ENCODE measurements around the gene ADAMTS2.

ADAMTS2 gene

DNA sequence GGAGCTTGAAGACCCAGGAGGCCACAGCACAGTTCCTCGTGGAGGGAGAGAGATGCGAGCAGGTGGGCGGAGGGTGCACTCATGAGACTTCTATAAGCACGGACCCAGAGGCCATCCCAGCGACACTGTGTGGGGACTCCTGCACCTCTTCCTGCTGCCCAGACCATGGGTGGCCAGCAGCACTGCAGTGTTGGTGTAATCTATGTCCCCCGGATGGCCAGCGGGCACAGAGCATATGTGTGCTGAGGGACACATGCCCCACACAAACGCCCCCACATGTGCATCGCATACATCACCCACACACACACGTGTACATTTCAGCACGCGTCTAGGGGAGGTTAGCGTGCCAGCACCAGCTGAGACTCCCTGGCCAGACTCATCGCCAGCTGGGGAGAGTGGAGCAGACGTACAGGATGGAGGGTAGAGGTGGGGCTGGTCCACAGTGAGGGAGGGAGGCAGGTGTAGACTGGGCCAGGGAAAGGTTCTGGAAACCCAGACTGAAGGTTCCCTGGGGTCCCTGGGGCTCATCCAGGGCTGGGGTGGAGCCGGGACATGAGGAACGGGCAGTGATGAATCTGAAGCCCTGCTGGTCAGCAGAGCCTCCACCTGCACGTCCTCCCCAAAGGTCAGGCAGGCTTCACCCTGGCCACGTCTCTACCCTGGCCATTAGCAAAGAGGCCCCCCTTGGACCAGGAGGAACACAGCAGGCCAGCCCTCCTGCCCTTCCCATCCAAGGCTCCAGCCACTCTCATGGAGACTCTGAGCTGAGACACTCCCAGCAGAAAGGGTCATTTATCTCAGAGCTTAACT is 27.6 kb downstream of the ADAMTS2 start:
- Histone ChIP-seq H3K9me3 (ENCODE audit: control insufficient read depth, insufficient read depth, low read length) (no peaks in the 10 kb centered on the region), H3K4me3 (ENCODE audit: low read depth, low read length) (no peak overlapping the region), H3K4me1 (ENCODE audit: control insufficient read depth, insufficient read depth, low read length) (no peaks in the 10 kb centered on the region), H3K27me3 (ENCODE audit: control insufficient read depth, insufficient read depth, low read length) (no peaks in the 10 kb centered on the region), H3K9ac (ENCODE audit: low read depth, low read length) (no peak overlapping the region), H3K36me3 (ENCODE audit: control insufficient read depth, insufficient read depth, low read length) (no peaks in the 10 kb centered on the region)

DNA sequence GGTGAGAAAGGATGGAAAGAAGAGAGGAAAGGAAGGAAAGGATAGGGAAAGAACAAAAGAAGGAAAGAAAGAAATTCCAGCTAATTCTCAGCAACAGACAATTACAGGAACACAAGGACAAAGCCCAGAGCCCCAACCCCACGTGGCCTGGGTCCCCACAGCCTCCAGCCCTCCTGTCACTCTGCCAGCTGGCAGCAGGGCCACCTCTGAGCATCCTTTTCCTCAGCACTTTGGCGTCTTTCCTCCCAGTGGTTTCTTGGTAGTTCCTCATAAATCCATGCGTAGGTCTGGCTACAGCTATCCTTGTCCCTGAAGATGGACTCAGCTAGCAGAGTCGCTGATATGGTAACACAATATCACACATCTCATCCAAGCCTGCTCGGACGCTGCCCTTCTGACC is 28.3 kb downstream of the ADAMTS2 start:
- Histone ChIP-seq H3K9ac (ENCODE audit: low read depth, low read length) (no peak overlapping the region), H3K27me3 (ENCODE audit: control insufficient read depth, insufficient read depth, low read length) (no peaks in the 10 kb centered on the region), H3K36me3 (ENCODE audit: control insufficient read depth, insufficient read depth, low read length) (no peaks in the 10 kb centered on the region), H3K9me3 (ENCODE audit: control insufficient read depth, insufficient read depth, low read length) (no peaks in the 10 kb centered on the region), H3K4me1 (ENCODE audit: control insufficient read depth, insufficient read depth, low read length) (no peaks in the 10 kb centered on the region), H3K4me3 (ENCODE audit: low read depth, low read length) (no peak overlapping the region)

DNA sequence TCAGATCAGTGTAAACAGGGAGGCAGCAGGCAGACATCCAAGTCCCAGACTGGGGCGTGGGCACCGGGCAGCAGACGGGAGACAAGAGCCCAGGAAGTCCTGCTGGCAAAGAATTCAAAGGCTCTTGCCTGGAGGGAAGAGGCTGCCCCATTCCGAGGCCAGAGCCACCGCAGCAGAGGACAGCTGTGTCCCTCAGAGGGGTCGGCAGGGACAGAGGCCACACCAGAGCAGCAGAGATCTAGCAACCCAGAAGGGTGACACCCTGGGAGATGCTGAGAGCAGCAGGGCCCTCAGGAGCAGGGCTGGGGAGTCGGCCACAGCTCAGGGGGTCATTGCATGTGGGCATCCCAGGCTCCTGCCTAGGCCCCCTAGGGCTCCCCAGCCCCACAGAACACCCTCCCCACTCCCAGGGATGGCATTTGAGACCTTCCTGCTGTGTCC is 29.1 kb downstream of the ADAMTS2 start:
- Histone ChIP-seq H3K9ac (ENCODE audit: low read depth, low read length) (no peak overlapping the region), H3K9me3 (ENCODE audit: control insufficient read depth, insufficient read depth, low read length) (no peaks in the 10 kb centered on the region), H3K4me3 (ENCODE audit: low read depth, low read length) (no peak overlapping the region), H3K4me1 (ENCODE audit: control insufficient read depth, insufficient read depth, low read length) (no peaks in the 10 kb centered on the region), H3K36me3 (ENCODE audit: control insufficient read depth, insufficient read depth, low read length) (no peaks in the 10 kb centered on the region), H3K27me3 (ENCODE audit: control insufficient read depth, insufficient read depth, low read length) (no peaks in the 10 kb centered on the region)

DNA sequence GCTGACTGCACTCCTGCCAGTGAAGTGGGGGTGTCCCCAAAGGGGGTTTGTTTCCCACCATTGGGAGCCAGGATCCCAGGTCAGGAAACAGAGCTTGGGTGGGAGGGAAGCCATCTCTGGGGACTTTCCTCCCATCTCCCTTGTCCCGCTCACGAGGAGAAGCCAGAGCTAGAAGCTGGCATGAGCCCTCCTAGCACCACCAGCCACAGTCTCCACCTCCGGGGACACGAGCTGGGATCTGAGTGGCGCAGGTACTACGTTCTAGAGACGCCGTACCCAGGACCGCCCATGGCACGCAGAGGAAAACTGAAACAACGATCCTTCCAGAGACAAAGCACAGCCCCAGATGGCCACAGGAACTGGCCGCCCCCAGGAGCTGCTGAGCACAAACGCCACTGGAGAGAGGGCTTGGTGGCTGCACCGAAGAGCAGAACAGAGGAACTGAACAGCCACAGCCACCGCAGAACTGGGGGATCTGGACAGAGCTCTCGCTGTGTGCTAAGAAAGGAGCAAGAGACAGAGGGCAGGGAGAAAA is 29.8 kb downstream of the ADAMTS2 start:
- Histone ChIP-seq H3K9me3 (ENCODE audit: control insufficient read depth, insufficient read depth, low read length) (no peaks in the 10 kb centered on the region), H3K4me1 (ENCODE audit: control insufficient read depth, insufficient read depth, low read length) (no peaks in the 10 kb centered on the region), H3K4me3 (ENCODE audit: low read depth, low read length) (no peak overlapping the region), H3K27me3 (ENCODE audit: control insufficient read depth, insufficient read depth, low read length) (no peaks in the 10 kb centered on the region), H3K36me3 (ENCODE audit: control insufficient read depth, insufficient read depth, low read length) (no peaks in the 10 kb centered on the region), H3K9ac (ENCODE audit: low read depth, low read length) (no peak overlapping the region)

DNA sequence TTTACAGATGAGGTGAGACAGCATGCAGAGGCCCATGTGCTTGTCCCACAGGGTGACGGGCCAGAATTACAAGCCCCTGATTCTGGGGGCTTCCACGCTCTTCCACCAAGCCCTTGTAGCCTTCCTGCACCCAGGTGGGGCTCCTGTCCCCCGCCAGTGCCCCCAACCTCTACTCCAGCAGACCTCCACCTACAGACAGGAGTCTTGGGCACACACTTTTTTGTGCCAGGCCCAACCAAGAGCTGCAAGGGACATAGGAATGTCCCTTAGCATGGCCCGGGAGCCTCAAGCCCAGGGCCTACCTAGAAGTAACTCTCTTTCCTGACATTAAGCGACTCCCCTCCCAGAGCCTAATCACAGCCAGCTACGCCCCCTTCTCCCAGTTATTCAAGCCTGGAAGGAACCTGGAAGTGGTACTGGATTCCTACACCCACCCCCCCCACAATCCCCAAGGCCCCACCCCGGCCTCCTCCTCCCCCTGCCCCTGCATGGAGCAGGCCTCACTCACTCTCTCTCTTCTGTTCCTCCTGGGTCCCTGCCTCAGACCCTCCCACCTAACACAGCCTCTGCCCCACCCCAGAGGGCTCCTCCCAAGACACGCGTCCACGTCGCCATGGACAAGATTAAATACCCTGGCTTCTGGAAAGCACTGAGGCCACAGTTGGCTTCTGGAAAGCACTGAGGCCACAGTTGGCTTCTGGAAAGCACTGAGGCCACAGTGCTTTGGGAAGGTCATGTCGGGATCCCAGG is 30.5 kb downstream of the ADAMTS2 start:
- no peaks in the 10 kb centered on the region for H3K36me3 ChIP-seq (ENCODE audit: control insufficient read depth, insufficient read depth, low read length)
- no peaks in the 10 kb centered on the region for H3K9me3 ChIP-seq (ENCODE audit: control insufficient read depth, insufficient read depth, low read length)
- H3K4me1 ChIP-seq (ENCODE audit: control insufficient read depth, insufficient read depth, low read length): no peaks in the 10 kb centered on the region
- H3K4me3 ChIP-seq (ENCODE audit: low read depth, low read length): no peak overlapping the region
- H3K27me3 ChIP-seq (ENCODE audit: control insufficient read depth, insufficient read depth, low read length): no peaks in the 10 kb centered on the region
- H3K9ac ChIP-seq (ENCODE audit: low read depth, low read length): no peak overlapping the region

DNA sequence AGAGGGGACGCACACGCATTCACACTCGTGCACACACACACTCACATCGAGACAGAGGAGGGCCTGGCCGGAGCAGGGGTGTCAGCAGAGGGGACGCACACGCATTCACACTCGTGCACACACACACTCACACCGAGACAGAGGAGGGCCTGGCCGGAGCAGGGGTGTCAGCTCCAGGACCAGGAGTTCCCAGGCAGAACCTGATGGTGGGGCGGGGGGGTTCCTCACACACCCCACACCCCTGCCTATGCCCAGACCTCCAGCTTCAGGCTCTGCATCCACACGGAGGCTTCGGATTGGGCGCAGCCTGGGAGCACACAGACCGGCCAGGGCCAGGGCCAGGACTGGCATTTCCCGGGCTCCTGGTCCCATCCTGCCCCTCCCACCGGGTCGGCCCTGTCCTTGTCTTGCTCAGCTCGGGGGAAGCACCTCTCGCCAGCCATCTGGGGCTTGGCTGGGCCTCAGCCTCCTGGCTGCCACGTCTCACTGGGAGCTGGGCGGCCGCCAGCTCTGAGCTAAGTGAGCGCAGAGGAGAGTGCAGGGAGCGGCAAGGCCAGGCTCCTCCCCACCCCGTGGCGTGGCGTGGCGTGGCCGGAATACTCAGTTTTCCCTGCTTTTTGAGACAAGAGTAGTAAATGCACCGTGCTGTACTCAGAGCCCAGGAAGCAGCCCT is 31.3 kb downstream of the ADAMTS2 start:
- no peaks in the 10 kb centered on the region for H3K9me3 ChIP-seq (ENCODE audit: control insufficient read depth, insufficient read depth, low read length)
- no peak overlapping the region for H3K4me3 ChIP-seq (ENCODE audit: low read depth, low read length)
- H3K27me3 ChIP-seq (ENCODE audit: control insufficient read depth, insufficient read depth, low read length): no peaks in the 10 kb centered on the region
- H3K36me3 ChIP-seq (ENCODE audit: control insufficient read depth, insufficient read depth, low read length): no peaks in the 10 kb centered on the region
- H3K4me1 ChIP-seq (ENCODE audit: control insufficient read depth, insufficient read depth, low read length): no peaks in the 10 kb centered on the region
- H3K9ac ChIP-seq (ENCODE audit: low read depth, low read length): no peak overlapping the region

DNA sequence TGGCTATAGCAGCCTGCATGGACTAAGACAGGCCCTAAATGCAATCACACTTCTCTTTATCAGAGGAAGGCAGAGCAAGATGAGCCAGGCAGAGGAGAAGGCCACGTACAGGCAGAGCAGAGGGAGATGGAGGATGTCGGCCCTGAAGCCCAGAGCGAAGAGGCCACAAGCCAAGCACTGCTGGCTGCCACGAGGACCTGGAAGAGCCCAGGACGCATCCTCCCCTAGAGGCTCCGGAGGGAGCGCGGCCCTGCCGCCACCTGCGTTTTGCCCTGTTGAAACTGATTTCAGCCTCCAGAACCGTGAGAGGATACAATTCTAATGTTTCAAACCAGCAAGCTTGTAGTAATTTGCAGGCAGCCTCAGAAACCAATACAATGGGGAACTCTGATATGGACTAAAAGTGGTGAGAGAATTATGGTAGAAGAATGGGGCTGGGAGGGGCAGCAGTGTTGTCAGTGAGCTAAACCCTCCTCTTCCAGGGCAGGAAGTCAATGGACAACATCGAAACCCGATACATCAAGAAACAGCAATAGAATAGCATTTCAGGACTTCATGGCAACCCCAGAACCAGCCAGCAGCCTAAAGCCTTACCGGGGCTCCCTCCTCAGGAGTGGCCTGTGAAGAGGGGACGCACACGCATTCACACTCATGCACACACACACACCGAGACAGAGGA is 32.6 kb downstream of the ADAMTS2 start:
- no peaks in the 10 kb centered on the region for H3K9me3 ChIP-seq (ENCODE audit: control insufficient read depth, insufficient read depth, low read length)
- no peaks in the 10 kb centered on the region for H3K27me3 ChIP-seq (ENCODE audit: control insufficient read depth, insufficient read depth, low read length)
- no peaks in the 10 kb centered on the region for H3K4me1 ChIP-seq (ENCODE audit: control insufficient read depth, insufficient read depth, low read length)
- no peak overlapping the region for H3K4me3 ChIP-seq (ENCODE audit: low read depth, low read length)
- H3K9ac ChIP-seq (ENCODE audit: low read depth, low read length): no peak overlapping the region
- no peaks in the 10 kb centered on the region for H3K36me3 ChIP-seq (ENCODE audit: control insufficient read depth, insufficient read depth, low read length)

DNA sequence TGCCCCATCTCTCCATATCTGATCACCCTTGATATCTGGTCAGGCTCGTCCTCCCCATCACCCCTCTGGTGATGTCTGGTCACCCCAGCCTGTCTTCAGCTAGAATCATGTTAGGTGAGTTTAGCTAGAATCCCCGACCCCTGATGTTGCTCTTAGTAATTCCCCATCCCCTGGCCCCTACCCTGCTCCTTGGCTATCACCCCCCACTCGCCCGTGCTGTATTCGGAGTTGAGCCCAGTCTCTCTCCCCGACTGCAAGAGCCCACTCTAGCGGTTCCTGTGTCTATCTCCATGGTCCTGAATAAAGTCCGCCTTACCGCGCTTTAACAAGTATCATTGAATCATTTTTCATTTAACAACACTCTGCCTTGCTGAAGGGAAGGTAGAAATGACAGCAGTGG is 33.7 kb downstream of the ADAMTS2 start:
- no peak overlapping the region for H3K9ac ChIP-seq (ENCODE audit: low read depth, low read length)
- H3K4me3 ChIP-seq (ENCODE audit: low read depth, low read length): no peak overlapping the region
- H3K36me3 ChIP-seq (ENCODE audit: control insufficient read depth, insufficient read depth, low read length): no peaks in the 10 kb centered on the region
- H3K27me3 ChIP-seq (ENCODE audit: control insufficient read depth, insufficient read depth, low read length): no peaks in the 10 kb centered on the region
- H3K9me3 ChIP-seq (ENCODE audit: control insufficient read depth, insufficient read depth, low read length): no peaks in the 10 kb centered on the region
- no peaks in the 10 kb centered on the region for H3K4me1 ChIP-seq (ENCODE audit: control insufficient read depth, insufficient read depth, low read length)

DNA sequence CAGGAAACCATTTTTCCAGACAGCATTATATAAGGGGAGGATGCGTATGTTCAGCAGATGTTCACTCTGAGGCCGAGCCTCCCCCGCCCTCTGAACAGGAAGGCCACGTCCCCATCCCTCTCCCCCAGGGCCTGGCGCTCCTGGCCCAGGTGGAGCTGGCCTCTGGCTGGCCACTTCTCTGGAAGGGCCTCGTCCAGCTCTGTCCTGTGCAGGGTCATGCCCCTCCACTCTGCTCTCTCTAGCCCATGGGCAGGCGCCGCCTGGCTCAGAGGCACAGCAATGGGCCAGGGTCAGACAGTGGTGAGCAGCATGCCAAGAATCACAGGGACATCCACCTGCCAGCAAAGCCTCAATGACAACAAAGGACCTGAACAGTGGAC is 34.2 kb downstream of the ADAMTS2 start:
- Histone ChIP-seq H3K27me3 (ENCODE audit: control insufficient read depth, insufficient read depth, low read length) (no peaks in the 10 kb centered on the region), H3K36me3 (ENCODE audit: control insufficient read depth, insufficient read depth, low read length) (no peaks in the 10 kb centered on the region), H3K4me1 (ENCODE audit: control insufficient read depth, insufficient read depth, low read length) (no peaks in the 10 kb centered on the region), H3K4me3 (ENCODE audit: low read depth, low read length) (no peak overlapping the region), H3K9ac (ENCODE audit: low read depth, low read length) (no peak overlapping the region), H3K9me3 (ENCODE audit: control insufficient read depth, insufficient read depth, low read length) (no peaks in the 10 kb centered on the region)

DNA sequence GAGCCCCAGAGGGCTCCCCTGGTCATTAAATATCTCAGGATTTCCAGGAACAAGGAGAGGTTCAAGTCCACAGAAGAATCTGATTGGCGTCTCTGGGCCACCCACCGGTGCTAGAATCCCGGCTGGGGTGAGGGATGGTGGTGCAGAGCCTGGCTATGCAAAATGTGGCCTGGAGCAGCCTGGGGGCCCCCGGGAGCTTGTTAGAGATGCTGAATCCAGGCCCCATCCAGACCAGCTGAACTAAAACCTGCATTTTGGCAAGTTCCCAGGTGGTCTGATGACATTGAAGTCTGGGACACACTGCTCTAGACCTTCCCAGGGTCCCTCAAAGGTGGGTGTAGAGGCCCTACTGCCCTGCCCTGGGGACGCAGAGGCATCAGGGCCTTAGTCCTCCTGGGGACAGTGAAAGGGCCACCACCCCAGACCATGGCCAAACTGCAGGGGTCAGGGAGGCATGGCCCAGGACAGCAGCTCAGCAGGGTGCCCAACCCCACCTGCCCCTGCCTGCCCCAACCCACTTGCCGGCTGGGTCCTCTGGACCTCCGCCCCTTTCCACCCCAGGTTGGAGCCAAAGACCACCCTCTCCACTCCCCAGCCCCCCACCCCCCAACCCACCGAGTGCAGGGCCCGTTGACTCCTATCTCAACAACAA is 34.7 kb downstream of the ADAMTS2 start:
- no peaks in the 10 kb centered on the region for H3K4me1 ChIP-seq (ENCODE audit: control insufficient read depth, insufficient read depth, low read length)
- H3K4me3 ChIP-seq (ENCODE audit: low read depth, low read length): no peak overlapping the region
- H3K27me3 ChIP-seq (ENCODE audit: control insufficient read depth, insufficient read depth, low read length): no peaks in the 10 kb centered on the region
- no peak overlapping the region for H3K9ac ChIP-seq (ENCODE audit: low read depth, low read length)
- no peaks in the 10 kb centered on the region for H3K36me3 ChIP-seq (ENCODE audit: control insufficient read depth, insufficient read depth, low read length)
- H3K9me3 ChIP-seq (ENCODE audit: control insufficient read depth, insufficient read depth, low read length): no peaks in the 10 kb centered on the region

DNA sequence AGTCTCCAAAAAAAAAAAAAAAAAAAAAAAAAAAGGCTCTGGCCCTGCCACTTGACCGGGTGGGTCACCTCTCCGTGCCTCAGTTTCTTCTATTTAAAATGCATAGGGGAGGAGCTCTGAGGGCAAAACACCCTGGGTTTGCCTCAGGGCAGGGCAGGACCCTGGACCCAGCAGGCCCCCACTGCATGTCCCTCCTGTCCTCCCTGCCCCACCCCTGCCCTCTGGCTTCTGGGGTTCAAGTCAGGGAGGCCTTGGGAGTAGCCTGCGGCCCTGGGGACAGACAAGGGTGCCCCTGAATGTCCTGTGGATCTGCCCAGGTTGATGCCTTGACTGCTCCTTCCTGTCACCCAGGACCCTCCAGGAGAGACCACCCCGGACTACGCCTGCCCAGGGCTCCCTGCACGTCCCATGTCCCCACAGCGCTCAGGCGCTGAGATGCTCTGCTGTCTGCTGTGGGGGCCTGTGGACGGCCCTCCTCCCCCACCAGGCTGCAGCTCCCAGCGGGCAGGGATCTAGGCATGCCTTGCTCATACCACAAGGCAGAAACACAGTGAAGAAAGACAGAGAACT is 35.4 kb downstream of the ADAMTS2 start:
- no peaks in the 10 kb centered on the region for H3K36me3 ChIP-seq (ENCODE audit: control insufficient read depth, insufficient read depth, low read length)
- no peaks in the 10 kb centered on the region for H3K27me3 ChIP-seq (ENCODE audit: control insufficient read depth, insufficient read depth, low read length)
- no peak overlapping the region for H3K4me3 ChIP-seq (ENCODE audit: low read depth, low read length)
- H3K9me3 ChIP-seq (ENCODE audit: control insufficient read depth, insufficient read depth, low read length): no peaks in the 10 kb centered on the region
- H3K4me1 ChIP-seq (ENCODE audit: control insufficient read depth, insufficient read depth, low read length): no peaks in the 10 kb centered on the region
- H3K9ac ChIP-seq (ENCODE audit: low read depth, low read length): no peak overlapping the region
